Measurements from ENCODE around the gene TTC32.
"Not testable (repeated sequence)": the region's sequence is repeated elsewhere in the genome, so short reads cannot be mapped to it uniquely, and the experiment has no call there.

Gene TTC32

DNA sequence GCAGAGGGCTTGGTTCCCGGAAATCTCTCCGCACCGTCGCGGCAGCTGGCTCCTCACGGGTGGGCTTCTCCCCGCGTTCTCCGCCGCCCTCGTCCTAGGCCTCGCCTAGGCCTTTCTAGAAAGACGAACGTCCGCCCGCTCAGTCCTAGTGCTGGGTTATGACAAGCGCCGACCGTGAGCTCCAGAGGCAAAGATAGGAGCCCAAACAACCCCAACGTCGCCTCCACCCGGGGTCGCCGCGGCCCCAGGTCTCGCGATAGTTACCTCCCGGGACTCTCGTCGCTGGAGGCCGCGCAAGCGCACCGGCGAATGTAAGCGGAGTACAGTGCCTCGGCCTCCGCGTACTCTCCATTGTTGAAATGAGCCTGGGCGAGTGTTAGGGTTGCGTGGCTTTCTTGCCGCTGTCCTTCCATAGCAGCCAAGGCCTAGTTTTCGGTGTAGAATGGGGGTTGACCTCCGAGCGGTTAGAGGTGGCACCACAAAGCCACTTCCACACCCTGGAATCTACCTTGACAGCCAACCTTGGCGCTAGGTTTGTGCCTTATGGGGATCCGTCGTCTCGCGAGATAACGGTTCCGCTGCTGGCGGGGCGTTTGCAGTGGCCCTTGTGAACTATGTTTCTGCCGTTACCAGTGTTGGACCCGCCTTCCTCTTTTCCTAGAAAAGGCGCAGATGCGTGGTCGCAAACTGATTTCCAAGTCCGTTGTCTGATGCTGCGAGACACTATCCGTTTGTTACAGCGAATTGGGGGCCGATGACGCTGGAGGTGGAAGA, at the start of gene TTC32:
TTC32 (minus strand) TSS at position 542 of the 774 bp plus-strand sequence; CDS start at position 413, 129 bp downstream.
- peak; percentile 84 for DNase-seq

DNA sequence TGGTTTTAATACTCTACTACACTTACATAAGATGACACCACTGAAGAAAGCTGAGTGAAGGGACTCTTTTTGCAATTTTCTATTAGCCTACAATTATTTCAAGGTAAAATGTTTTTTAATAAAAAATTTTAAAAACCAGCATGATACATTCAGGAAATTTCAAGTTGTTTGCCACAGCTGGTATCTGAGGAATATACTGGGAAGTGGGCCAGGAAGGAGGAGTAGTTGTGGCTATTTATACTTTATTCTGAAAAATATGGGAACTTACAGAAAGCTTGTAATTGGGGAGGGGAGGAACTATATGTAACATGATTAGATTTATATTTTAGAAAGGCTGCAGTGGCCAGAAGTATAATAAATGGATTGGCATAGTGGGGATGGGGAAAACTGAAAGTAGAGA, 47.3 kb upstream of the TTC32 start:
- no peak for DNase-seq

DNA sequence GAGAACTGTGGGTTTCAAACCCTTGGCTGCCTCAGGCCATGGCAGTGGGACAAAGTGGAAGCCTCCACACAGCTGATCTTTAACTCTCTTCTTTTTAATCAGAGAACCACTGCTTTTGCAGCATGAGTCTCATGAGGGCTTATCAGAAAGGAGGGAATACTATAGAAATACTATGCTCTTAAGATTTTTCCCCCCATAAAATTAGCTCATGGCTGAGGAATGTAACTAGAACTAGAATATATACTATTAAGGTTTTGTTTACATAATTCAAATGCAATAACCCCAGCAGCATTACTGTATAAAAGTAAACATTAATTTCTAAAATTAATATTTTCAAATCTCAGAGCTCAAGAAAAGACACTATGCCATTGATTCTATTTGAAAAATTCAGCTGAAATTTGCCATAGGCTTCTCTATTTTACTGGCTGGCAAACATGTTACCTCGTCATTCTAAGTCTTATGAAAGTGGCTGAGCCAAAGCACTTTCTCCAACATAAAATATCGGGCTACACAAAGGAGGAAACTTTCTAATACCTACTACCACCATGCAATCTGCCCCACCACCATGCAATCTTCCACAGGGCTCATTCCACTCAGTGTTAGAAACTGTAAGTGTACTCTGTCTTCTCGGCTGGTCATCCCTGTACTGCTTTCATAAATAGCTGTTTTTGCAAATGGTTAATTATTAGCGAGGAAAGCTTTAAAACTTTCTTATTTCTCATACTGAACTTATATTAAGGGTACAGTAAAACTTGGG, 45.6 kb upstream of the TTC32 start:
- DNase-seq: no peak

DNA sequence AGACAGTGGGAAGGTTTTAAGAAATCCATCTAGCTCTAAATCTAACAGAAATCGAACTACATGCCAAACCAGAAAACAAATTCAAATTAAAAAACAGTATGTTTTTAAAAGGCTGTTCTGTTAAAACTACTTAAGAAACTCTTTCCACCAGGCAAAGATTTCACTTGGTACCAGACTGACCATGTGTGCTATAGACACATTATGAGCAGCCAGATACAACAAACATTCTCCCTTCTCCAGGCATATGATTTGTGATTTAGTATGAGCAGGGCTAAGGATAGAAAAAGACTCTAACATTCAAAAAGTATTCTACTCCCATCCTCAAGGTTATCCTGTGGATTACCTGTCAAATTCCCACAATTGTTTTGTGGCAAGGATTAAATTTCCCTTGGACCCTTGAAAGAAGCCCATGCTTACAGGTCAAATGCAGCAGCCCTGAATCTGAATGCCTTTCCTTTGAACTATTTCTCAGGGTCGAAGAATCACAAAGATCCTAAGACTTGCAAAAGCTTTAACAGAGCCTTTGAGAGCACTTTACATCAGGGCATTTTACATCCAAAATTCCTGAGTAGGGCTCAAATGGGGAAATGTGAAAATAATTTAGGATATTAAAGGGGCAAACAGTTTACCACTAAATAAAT, 42.5 kb upstream of the TTC32 start:
- DNase-seq: no peak

DNA sequence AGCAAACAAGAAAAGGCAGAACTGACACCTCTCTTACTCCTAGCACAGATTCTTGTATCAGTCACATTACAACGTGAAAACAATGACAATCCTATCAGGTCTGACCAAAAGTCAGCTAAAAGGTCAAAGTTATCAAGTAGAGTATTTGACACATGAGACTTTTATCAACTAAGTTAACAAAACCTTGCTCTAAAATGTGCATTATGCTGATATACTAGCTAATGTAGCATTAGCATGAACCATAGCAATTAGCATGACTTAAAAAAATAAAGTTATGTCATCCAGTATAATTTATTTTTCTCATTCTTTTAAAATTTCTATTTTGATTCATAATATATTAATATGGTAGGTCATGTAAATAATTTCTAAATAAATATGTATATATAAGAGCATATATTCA, 41.4 kb upstream of the TTC32 start:
- no peak for DNase-seq

DNA sequence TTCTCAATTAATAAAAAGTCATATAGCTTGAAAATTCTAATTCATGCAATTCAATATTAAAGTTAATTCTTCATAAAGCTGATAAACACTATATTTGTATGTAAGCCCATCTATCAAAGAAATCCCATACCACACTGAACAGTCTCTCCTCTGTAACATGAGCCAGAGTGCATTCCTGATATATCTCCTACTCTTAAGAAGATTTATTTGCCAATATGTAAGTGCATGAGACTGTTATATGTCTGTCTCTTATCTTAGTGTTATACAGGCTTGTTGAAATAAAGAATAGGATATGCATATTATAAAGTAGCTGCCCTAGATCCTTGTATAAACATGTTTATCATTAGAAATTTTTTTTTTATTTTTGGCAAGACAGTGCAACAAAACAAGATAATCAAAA, 40.4 kb upstream of the TTC32 start:
- DNase-seq: no peak

DNA sequence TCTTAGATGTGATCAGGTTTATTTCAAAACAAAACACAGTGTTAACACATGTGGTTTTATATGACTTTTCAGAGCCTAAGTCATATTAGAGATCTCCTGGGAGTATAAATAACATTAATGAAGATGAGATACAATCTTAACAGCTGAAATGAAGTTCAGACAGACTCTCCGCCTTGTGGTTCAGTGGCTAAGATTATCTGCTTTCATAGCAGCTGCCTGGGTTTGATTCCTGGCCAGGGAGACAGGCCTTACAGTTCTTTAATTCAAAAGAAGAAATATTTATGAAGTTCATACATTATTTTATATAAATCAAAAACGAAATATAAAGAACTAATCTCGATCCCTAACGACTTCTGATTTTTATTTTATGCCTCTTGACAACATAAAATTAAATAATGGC, 35.2 kb upstream of the TTC32 start:
- DNase-seq: no peak

DNA sequence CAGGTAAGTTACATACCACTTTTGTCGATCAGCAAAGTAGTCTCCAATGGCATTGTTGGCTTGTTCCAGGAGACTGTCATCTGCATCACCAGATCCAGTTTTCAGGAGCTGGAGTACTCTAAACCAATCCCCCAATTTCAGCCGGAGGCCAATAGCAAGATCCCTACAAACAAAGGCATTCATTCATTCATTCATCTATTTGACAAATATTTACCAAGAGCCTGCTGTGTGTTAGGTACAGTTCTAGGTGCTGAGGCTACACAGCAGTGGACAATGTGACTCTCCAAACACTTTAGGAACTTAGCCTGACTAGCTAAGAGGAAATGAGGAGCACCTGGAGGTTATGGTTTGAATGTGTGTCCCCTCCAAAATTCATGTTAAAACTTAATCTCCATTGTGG, 34.4 kb upstream of the TTC32 start:
- no peak for DNase-seq

DNA sequence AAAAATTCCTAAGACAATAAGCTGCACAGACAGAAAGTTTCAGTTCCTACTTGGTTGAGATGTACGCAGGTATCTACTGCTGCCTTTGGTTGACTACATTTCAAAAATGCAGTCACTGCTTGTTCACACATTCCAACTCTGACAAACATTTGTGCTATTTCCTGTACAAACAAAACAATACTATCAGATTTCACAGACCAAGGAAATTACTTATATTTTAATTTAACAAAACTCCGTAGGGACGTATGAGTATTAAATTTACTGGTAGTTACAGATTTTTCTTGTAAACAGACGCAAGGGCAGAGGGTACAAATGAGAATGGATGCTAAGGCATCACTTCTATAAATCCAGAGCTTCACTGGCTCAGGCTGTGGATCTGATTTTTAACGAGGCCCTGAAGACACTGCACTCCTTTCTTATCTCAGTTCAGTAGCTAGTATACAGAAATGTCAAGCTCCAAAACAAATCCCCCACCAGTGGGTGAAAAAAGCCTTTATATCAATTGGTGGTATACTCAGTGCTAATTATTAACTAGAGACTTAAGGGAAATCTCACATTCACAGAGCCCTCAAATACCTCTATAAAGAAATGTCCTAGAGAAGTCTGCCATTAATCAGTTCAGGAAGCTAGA, 31.7 kb upstream of the TTC32 start:
- no peak for DNase-seq

DNA sequence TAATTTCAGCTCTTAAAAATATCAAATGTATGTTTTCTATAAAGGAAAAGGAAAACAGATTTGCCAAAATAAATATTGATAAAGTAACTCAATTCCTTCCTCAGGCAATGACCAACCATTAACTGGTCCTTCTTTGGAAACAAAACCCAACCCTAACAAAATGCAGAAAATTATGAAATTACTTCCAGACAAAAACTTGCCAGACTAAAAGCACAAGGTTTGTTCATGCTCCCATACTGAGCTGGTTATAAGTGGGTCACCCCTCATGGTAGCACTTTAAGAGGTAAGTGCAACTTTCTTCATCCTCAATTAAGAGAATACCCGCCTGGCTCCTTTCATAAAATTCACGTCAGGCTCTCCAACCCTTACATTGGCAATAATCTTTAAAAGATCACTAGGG, 31.1 kb upstream of the TTC32 start:
- DNase-seq: no peak

DNA sequence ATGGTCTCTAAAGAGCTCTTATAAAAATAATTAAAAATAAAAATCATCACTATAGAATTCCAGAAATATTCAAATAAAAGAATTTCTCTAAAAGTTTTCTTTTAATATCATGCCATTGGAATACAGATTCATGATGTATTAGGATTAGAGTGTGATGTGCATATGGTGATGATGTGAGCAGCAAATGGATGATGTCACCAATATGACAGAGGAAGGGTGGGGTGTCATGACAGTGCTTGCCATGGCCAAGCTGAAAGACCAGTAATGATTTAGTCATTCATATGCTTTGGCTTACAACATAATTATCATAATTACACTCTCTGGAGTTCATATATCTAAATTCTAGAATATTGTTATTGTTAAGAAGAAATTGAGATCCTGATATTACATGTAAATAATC, 27.4 kb upstream of the TTC32 start:
- no peak for DNase-seq

DNA sequence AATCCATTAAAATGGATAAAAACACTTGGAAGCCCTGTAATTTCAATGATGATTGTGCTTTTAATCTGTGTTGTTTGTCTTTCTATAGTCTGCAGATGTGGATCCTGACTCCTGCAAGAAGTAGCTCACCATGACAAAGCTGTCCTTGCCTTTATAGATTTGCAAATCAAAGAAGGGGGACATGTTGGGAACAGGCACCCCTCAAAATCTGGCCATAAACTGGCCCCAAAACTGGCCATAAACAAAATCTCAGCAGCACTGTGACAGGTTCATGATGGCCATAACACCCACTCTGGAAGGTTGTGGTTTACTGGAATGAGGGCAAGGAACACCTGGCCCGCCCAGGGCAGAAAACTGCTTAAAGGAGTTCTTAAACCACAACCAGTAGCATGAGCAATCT, 26.0 kb upstream of the TTC32 start:
- DNase-seq: not testable (repeated sequence)

DNA sequence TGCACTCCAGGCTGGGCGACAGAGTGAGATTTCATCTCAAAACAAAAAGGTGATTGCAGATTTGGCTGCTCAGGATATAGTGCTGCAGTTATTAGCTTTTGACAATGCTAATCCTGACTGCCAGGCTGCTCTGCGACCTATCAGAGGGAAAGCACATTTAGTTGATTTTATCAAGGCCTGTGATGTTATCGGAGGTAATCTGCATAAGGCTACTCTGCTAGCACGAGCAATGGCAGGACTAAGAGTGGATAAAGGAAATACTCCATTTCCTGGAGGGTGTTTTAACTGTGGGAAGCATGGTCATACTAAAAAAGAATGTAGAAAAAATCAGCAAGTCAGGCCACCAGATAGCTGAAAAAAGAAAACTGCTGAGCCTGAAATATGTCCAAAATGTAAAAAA, 22.7 kb upstream of the TTC32 start:
- not testable (repeated sequence) for DNase-seq

DNA sequence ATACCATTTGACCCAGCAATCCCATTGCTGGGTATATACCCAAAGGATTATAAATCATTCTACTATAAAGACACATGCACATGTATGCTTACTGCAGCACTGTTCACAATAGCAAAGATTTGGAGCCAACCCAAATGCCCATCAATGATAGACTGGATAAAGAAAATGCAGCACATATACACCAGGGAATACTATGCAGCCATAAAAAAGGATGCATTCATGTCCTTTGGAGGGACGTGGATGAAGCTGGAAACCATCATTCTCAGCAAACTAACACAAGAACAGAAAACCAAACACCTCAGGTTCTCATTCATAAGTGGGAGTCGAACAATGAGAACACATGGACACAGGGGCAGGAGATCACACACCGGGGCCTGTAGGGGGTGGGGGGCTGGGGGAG, 20.4 kb upstream of the TTC32 start:
- DNase-seq: not testable (repeated sequence)

DNA sequence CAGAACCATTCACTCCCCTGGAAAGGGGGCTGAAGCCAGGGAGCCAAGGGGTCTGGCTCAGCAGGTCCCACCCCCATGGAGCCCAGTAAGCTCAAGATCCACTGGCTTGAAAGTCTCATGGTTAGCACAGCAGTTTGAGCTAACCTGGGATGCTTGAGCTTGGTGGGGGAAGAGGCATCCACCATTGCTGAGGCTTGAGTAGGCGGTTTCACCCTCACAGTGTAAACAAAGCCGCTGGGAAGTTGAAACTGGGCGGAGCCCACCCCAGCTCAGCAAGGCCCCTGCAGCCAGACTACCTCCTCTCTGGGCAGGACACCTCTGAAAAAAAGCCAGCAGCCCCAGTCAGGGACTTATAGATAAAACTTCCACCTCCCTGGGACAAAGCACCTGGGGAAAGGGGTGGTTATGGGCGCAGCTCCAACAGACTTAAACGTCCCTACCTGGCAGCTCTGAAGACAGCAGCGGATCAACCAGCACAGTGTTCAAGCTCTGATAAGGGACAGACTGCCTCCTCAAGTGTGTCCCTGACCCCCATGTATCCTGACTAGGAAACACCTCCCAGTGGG, 14.7 kb upstream of the TTC32 start:
- no peak for DNase-seq

DNA sequence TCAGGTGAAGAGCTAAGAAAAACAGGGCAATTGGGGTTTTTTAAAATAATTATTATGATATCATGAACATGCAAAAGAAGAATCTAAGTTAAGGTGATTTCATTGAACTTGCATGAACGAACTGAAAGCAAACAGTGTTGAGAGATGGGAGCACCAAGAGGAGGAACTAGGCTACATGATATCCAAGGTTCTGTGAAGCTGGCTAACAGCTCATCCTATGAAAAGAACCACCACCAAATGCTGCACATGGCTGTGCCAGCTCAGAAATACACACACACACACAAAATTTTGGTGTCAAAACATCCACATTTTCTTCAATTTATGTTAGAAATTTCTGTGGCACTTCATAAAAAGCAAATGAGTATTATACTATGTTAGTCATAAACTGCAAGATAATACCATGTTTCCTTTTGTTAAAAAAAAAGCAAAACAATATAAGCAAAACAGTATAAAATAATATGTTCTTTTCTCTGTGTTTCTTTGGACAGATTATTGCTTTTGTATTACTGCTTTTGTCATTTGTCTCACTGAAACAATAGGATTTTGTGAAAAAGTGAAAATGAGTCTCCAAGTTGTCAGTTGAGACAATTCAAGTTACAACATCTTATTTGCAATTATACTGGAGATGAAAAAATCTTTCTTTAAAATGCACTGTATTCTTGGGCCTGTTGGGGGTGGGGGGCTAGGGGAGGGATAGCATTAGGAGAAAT, 12.6 kb upstream of the TTC32 start:
- DNase-seq: no peak

DNA sequence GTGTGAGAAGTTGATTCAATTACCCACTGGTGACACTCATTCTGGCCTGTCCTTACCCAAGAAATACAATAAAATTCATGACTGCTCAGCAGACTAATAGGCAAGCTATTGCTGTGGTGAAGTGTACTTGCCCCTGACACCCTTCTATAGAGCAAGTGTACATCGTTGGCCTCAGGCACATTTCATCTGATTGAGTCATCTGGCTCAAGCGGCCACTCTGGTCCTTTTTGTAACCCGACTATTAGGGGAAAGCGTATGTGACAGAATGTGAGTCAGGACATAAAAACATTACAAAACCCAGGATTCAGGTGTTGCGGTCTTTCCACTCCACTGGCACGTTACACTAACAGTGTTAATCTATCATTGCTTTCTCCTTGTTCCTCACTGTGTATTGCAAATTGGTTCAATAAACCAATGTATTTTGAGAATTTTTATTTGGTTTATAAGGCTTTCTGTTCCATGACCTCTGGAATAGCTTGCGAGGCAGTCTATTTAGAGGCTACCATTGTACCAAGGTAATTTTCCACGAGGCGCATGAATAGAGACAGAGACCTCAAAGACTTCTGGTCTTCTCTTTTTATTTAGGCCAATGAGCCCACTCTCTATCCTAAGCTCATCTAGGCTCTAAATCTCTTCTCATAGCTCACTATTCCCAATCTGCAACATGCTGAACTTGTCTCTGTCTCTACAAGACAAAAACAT, 10.2 kb upstream of the TTC32 start:
- no peak for DNase-seq

DNA sequence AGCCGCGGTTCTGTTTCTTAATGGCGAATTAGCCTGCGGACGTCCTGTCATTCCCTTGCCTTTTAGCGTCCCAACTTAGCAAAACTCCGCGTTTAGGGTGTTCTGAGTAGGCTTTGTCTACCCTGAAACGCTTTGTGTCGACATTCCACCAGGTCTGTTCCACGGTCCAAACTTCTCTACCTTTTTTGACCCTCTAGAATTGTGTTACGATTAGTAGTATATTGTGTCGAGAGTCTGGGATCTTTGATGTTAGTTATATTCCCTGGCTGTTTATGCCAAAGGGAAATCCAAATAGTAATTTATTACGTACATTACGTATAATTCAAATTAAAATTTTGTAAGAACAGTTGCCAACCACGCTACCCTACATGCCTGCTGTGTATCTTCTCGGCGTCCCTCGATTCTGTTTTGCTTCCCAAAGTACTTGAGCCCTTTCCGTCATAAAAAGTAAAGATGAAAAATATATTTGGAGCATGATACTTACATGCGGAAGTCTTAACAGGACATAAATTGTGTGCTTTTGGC, 495 bp upstream of the TTC32 start:
- DNase-seq: no peak

DNA sequence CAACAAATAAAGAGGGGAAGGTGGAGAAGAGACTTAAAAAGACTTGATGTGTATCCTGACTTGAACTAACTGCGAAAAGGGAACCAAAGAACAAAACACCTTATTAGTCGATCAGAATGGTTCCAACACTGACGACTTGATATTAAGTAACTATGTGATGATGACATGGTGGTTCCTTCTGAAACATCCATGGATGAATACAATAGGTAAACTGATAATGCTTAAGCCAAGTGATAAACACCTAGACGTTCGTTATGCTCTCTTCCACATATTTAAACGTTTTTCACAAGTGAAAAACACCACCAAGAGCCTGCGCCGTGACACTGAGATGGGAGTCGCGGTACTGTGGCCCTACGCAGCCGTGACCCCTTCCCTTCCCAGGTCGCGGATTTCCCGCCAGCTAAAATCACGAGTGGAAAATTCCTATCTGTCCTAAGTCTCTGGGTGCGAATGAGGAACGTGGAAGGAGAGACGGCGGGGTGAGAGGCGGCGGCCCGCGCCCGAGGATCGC, 797 bp downstream of the TTC32 start:
- DNase-seq: no peak

DNA sequence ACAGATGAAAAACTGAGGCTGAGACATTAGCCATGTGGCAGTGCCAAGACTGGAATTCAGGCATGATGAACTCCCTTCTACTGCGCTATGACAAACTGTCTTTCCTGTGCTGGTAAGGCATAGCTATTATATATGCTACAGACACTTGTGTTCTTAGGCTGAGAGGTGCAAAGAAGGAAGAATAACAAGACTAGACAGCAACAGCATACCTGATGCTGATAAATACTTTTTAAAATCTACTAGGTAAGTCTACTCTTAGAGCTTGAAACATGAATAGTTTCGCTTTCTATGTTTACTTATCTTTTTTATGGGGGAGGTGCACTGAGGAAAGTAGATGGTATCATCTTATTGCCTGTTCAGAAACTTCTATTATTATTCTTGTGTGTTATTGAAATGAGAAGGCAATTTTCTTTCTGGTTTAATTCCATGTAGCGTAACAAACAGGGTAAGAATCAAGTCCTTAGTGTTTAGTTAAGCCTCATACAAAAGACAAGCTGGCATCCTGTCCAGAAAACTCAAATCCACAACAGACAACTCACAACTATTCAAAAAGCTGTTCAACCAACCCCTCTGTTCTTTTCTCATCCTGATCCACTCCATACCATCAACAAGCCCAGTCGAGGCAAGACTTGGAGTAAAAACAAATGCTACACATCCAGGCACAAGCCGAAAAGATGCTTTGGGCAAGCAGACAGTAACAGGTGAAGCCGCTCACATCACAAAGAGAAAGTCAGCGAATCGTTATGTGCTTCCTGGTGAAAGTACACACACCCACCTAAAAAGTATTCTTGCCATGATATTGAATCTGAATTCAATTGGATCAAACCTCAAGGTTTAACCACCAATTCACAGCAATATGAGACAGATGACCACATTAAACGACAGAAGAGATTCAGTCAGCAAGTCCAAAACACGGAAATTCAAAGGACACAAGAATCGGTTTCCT, 1.5 kb downstream of the TTC32 start:
- DNase-seq: no peak

Data from DMS153 (cell line).